T-helper 2 cell treated with Interferon-gamma antibody and Interleukin-4, amounts not matched to agents 100 ng/mL and 5 ng/mL, for 36 hours (primary cell): ENCODE measurements around the gene OVCA2. TPM values are rescaled to one million over a fixed set of nuclear protein-coding genes. Genes with fewer than 3 reads are reported as not detected.

Source experiments
- intact Hi-C: fragments of 100-400 bp; cut with micrococcal nuclease; formaldehyde crosslinking; loops from one replicate; pipeline ENCODE4 v1.15.1; 2023
- total RNA-seq: library from RNA; stranded (reverse); gene quantifications from 2 replicates; pipeline ENCODE4 v1.2.3, GENCODE V29; 2022

OVCA2 gene
- total RNA-seq, 1 donor from 2014 or later, result 38.2 TPM

DNA sequence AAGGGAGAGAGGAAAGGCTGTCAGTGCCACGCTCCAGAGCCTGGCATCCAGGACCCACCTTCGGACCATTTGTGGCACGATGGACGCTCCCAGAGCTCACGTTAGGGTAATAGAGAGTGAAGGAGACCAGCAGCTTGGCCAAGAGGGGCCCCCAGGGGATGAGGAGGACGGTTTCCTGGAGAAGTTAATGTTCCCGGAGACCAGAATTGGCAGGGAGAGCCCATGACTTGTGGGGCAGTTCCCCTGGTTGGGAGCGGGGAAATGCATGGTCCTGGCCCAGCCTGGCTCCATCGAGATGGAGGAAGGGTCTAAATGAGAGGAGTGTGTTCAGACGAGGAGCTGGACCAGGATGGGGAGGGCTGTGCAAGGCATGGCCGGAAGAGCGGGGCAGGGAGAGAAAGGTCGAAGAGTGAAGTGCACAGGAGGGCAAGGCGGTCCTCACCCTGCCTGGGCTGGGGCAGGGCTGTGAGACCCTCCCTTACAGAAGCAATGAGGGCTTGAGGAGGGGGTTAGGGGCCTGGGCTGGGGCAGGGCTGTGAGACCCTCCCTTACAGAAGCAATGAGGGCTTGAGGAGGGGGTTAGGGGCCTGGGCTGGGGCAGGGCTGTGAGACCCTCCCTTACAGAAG lies 10.2 kb downstream of the OVCA2 start:
- intact Hi-C loops, result no loop called here

DNA sequence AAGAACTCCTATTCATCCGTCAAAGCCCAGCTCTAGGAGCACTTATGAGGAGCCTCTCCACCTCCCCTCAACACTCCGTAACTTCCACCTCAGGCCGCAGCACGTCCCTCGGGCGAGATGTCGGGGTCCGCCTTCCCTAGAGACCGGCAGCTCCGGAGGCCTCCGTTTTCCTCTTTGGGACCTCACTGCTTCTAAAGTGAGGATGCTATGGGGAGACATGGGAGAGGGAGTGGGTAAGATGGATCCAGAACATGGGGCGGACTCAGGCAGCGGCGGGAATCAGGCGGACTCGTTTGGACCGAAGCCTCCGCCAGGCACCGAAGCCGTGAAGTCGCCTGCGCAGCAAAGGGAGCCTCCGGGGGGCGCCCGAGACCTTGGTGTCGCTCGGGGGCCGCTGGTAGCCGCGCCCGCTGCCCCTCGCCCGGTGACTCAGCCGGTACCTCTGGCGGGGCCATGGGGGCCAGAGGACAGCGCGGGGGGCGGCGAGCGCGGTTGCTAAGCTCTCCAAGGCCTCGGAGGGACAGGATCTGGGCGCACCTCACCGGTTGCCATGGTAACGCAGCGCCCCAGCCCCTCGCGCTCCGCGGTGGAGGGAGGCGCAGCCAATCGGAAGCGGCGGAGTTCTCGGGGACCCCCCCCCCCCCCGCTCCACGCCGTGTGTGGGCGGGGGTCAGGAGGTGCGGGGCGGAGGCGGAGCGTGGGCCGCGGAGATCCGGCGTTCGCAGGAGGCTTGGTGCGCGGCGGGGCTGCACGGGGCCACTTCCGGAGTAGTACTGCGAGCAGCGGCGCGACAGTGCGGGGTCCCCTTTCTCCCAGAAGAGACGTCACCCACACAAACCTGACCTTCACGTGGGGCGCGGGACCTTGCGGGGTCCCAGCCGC lies 11.8 kb downstream of the OVCA2 start:
- intact Hi-C loops, result loop anchor here (1.0 to 2.0 kb wide), 5 partner anchors 17 to 300 kb away; partner anchors contain the start of genes SGSM2 and TSR1

DNA sequence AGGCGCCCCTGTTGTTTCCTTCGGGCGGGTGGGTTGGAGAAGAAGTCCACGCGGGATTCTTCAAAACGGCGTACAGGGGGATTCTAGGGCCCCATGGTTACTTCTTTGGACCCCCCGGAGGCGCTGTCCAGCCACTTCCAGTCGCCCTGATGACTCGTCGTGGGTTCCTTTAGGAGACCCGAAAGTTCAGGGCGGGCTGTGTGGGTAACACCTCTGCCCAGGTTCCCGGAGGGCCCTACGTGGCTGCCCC lies 12.4 kb downstream of the OVCA2 start:
- intact Hi-C loops, result loop anchor here (1.0 to 2.0 kb wide), 5 partner anchors 17 to 299 kb away; partner anchors contain the start of genes SGSM2 and TSR1

DNA sequence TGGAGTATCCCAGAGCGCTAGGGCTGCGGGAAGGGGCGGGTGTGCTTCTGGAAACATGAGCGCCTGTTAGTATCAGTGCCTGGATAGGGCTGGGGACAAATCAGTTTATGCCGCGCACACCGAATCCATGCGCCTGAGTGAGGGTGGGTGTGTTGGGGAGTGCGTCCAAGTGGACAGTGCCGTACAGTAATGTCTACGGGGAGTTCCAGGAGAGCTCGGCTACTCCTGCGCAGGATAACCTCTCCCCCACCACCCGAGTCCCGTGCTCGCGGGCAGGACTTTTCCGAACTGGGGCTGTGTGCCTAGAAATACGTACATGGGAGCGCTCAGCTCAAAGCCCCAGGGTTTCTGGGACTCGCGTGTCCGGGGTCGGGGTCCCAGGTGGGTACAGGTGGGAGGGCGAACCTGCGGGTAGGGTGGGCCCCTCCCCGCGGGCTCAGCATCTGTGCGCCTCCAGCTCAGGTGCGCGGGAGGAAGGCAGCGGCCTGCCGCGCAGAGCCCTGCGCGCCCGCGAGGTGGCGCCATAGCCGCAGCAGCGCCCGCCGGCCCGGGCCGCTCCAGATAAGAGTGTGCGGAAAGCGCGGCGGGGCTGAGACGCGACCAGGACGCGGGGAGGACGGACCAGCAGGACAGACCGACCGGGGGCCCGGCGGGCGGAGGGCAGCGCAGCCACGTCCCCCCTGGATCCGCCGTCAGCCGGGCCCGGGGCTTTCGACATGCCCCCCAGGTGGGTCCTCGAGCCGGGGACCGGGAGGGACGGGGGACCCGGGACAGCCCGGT lies 12.9 kb downstream of the OVCA2 start, which contains the start of gene HIC1:
Gene HIC1, plus strand, starts transcription at position 592 of the 780 bp plus-strand sequence. CDS start 1,588 bp downstream, outside the sequence.
- intact Hi-C loops, result loop anchor here (1.0 to 2.0 kb wide), 5 partner anchors 16 to 299 kb away; partner anchors contain the start of genes SGSM2 and TSR1

DNA sequence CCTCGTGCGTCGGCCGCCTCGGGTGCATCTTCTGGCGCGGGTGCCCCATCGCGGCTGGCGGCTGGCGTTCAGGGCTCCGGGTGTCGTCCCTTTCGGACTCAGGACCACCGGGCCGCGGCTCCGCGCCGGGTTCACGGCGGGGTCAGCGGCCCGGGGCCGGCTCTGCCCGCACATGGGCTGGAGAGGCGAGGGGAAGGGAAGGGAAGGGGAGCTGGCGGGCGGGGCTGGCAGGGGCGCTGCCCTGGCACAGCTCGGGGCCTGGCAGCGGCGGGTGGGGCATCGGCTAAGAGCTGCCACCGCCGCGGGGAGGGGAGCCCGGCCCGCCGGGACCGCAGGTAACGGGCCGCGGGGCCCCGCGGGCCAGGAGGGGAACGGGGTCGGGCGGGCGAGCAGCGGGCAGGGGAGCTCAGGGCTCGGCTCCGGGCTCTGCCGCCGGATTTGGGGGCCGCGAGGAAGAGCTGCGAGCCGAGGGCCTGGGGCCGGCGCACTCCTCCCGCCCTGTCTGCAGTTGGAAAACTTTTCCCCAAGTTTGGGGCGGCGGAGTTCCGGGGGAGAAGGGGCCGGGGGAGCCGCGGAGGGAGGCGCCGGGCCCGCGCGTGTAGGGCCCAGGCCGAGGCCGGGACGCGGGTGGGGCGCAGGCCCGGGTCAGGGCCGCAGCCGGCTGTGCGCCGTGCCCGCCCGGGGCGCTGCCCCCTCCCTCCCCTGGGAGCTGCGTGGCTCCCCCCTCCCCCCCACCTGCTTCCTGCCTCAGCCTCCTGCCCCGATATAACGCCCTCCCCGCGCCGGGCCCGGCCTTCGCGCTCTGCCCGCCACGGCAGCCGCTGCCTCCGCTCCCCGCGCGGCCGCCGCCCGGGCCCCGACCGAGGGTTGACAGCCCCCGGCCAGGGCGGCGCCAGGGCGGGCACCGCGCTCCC lies 13.7 kb downstream of the OVCA2 start:
- intact Hi-C loops, result loop anchor here (2.0 kb wide), 2 partner anchors 15 to 281 kb away; partner anchors contain the start of genes SGSM2 and TSR1

DNA sequence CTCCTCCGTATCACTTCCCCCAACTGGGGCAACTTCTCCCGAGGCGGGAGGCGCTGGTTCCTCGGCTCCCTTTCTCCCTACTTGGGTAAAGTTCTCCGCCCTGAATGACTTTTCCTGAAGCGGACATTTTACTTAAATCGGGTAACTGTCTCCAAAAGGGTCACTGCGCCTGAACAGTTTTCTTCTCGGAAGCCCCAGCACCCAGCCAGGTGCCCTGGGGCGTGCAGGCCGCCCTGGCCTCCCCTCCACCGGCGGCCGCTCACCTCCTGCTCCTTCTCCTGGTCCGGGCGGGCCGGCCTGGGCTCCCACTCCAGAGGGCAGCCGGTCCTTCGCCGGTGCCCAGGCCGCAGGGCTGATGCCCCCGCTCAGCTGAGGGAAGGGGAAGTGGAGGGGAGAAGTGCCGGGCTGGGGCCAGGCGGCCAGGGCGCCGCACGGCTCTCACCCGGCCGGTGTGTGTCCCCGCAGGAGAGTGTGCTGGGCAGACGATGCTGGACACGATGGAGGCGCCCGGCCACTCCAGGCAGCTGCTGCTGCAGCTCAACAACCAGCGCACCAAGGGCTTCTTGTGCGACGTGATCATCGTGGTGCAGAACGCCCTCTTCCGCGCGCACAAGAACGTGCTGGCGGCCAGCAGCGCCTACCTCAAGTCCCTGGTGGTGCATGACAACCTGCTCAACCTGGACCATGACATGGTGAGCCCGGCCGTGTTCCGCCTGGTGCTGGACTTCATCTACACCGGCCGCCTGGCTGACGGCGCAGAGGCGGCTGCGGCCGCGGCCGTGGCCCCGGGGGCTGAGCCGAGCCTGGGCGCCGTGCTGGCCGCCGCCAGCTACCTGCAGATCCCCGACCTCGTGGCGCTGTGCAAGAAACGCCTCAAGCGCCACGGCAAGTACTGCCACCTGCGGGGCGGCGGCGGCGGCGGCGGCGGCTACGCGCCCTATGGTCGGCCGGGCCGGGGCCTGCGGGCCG lies 14.7 kb downstream of the OVCA2 start:
- intact Hi-C loops, result no loop called here

DNA sequence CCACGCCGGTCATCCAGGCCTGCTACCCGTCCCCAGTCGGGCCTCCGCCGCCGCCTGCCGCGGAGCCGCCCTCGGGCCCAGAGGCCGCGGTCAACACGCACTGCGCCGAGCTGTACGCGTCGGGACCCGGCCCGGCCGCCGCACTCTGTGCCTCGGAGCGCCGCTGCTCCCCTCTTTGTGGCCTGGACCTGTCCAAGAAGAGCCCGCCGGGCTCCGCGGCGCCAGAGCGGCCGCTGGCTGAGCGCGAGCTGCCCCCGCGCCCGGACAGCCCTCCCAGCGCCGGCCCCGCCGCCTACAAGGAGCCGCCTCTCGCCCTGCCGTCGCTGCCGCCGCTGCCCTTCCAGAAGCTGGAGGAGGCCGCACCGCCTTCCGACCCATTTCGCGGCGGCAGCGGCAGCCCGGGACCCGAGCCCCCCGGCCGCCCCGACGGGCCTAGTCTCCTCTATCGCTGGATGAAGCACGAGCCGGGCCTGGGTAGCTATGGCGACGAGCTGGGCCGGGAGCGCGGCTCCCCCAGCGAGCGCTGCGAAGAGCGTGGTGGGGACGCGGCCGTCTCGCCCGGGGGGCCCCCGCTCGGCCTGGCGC lies 15.4 kb downstream of the OVCA2 start:
- intact Hi-C loops, result no loop called here

DNA sequence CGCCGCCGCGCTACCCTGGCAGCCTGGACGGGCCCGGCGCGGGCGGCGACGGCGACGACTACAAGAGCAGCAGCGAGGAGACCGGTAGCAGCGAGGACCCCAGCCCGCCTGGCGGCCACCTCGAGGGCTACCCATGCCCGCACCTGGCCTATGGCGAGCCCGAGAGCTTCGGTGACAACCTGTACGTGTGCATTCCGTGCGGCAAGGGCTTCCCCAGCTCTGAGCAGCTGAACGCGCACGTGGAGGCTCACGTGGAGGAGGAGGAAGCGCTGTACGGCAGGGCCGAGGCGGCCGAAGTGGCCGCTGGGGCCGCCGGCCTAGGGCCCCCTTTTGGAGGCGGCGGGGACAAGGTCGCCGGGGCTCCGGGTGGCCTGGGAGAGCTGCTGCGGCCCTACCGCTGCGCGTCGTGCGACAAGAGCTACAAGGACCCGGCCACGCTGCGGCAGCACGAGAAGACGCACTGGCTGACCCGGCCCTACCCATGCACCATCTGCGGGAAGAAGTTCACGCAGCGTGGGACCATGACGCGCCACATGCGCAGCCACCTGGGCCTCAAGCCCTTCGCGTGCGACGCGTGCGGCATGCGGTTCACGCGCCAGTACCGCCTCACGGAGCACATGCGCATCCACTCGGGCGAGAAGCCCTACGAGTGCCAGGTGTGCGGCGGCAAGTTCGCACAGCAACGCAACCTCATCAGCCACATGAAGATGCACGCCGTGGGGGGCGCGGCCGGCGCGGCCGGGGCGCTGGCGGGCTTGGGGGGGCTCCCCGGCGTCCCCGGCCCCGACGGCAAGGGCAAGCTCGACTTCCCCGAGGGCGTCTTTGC lies 16.2 kb downstream of the OVCA2 start:
- intact Hi-C loops, result loop anchor here (1.0 to 2.0 kb wide), 2 partner anchors 113 to 186 kb away; no protein-coding TSS in a partner anchor

DNA sequence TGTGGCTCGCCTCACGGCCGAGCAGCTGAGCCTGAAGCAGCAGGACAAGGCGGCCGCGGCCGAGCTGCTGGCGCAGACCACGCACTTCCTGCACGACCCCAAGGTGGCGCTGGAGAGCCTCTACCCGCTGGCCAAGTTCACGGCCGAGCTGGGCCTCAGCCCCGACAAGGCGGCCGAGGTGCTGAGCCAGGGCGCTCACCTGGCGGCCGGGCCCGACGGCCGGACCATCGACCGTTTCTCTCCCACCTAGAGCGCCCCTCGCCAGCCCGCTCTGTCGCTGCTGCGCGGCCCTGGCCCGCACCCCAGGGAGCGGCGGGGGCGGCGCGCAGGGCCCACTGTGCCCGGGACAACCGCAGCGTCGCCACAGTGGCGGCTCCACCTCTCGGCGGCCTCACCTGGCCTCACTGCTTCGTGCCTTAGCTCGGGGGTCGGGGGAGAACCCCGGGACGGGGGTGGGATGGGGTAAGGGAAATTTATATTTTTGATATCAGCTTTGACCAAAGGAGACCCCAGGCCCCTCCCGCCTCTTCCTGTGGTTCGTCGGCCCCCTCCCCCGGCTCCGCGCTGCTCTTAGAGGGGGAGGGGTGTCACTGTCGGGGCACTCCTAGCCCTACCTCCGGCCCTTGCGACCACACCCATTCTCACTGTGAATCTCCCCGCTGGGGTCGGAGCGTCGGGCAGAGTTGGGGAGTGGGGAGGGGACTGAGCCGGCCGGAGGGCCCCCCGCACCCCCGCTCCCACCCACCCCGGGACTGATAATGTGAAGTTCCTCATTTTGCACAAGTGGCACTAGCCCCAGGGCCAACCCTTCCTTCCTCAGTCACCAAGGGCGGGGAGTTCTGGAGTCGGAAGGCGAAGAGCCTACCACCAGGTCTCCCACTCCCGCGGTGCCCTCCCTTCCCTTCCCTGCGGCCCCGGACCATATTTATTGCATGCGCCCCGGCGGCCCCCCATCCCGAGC lies 17.0 kb downstream of the OVCA2 start:
- intact Hi-C loops, result loop anchor here (1.0 to 2.0 kb wide), 2 partner anchors 112 to 185 kb away; no protein-coding TSS in a partner anchor

DNA sequence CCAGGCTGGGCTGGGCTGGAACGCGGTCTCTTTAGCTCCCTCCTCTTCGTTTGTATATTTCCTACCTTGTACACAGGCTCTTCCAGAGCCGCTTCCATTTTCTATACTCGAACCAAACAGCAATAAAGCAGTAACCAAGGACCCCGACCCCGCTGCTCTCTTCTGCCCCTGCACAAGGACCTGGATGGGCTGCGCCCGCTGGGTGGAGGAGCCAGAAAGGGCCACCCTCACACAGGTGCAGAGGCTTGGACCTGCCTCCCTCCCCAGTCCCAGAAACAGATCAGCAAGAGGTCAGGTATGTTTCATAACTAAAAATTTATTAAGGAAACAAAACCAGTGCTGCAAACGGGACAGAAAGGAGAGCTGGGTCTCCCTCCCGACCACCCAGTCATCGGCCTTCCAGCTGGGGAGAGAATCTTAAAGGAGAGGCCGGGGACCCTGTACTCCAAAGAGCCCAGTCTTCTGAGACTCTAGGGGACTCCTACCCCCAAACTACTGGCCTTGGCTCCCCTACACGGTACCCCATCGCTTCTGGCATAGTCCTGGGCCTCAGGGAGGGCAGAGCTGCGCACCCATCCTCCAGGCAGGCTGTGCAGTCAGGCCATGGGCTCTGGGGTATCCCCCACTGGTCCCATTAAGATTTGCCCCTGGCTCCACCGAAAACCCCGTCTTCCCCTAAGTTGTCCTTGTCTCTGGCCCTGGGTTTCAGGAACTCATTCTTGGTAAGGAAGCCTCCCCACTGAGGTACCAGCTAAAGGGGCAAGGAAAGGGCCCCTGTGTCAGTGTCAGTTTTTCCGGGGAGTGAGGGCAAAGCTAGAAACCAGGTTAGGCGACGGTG lies 17.9 kb downstream of the OVCA2 start:
- intact Hi-C loops, result loop anchor here (2.0 kb wide), 1 partner anchor 111 kb away; no protein-coding TSS in a partner anchor

DNA sequence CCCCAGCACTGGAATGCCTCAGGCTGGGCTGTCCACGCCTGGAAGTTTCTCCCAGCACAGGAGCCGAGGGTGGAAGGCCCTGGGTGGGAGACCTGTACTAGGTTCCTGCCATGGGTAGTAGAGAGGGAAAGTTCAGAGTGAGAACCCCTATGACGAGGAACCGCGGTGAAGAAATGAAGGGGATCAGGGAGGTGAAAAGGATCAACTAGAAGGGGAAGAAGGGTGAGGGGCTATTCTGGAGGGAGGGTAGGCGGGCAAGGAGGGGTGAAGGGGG lies 18.5 kb downstream of the OVCA2 start:
- intact Hi-C loops, result no loop called here

DNA sequence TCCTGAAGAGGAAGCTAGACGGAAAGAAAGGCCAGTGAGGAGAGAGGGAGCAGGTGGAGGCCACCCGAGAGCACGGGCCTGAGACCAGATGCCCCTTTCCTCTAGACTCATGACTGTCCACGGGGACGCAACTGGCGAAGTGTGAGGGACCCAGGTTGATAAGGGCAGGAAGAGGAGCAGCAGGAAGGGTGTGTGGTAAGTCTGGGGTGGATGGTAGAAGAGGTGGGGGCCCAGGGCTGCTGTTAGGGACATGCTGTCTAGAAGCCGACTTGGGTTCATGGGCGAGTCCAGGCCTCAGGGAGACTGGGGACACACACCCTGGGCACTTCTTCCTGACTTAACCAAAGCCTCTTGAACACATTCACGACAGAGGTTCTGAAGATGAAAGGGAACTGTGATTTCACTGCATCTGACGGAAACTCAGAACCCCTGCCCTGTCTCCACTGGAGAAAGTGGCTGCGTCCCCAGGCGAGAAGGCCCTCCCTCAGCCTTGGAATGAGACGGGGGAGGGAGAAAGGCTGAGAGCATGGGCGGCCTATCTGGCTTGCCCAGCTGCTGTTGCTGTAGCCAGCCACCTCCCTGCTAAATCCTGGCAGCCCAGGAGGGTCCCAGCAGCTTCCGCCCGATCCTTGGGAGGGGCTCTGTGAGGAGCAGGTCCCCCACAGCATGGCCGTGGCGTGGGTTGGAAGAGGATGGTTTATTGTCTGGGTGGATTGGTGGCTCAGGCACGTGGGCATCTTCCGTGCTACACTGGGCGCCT lies 19.0 kb downstream of the OVCA2 start:
- intact Hi-C loops, result no loop called here

DNA sequence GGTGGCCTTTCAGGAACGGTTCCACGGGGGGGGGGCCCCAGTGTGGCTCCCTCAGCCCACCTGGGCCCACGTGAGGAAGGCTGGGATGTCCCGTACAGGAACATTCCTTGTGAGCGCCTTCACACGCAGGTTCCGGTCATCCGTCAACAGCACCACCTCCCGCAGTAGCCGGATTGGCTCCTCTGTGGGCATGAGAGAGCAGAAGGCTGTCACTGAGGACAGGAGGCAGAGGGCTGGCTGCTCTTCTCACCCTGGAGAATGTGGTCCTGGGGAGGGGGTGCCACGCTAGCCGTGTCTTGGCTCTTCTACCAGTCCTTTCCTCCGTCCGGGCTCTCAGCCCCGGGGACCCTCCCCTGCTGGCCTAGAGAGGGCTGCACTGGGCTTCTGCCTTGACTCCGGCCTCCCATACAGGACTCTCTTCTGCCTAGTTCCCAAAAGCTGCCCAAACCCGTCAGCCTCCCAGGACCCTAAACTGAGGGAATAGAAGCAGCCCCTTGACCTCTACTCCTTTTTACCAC lies 19.7 kb downstream of the OVCA2 start:
- intact Hi-C loops, result no loop called here

DNA sequence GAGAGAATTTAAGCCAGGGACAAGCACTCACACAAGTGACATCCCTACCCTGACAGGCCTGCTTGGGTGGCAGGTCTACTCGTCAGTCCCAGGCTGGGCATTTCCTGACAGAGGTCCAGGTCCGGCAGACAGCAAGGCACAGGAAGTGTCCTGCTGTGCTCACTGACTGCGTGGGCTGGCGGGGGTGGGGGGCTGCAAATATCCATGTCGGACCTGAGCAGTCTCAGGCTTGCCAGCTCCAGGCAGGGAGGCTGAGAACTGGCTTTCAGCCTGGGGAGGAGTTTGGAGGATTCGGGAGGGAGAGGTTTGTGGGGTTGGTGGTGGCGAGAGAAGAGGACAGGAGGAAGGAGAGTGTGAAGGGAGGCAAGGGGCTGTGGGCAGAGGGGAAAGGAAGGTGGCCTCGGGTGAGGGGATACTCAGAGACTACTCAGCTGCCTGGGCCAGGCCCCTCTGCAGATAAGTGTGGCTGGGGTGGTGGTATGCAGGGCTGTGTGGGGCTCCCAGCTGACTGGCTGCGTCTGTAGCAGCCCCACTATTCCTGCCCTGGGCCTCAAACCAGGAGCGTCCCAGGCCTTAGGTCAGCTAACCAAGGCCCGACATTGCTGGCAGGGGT lies 20.9 kb downstream of the OVCA2 start:
- intact Hi-C loops, result no loop called here
